ENCODE results near the gene STAB2.

The STAB2 gene

GRCh38 chr12:103600967-103601728, 14.1 kb downstream of the STAB2 start:
- Histone ChIP-seq H3K9ac (ENCODE audit: low read depth, low read length) (no peak overlapping the region), H3K9me3 (ENCODE audit: control insufficient read depth, insufficient read depth, low read length) (no peaks in the 10 kb centered on the region), H3K4me1 (ENCODE audit: insufficient read depth, low read length) (no peaks in the 10 kb centered on the region), H3K36me3 (ENCODE audit: insufficient read depth, low read length) (no peaks in the 10 kb centered on the region)

- H3K9ac ChIP-seq (ENCODE audit: low read depth, low read length): no peak overlapping the region
- no peaks in the 10 kb centered on the region for H3K4me1 ChIP-seq (ENCODE audit: insufficient read depth, low read length)
- no peaks in the 10 kb centered on the region for H3K9me3 ChIP-seq (ENCODE audit: control insufficient read depth, insufficient read depth, low read length)
- no peaks in the 10 kb centered on the region for H3K36me3 ChIP-seq (ENCODE audit: insufficient read depth, low read length)
Measured at GRCh38 chr12:103620395-103620794, 33.3 kb downstream of the STAB2 start.

- Histone ChIP-seq H3K9me3 (ENCODE audit: control insufficient read depth, insufficient read depth, low read length) (no peaks in the 10 kb centered on the region), H3K4me1 (ENCODE audit: insufficient read depth, low read length) (no peaks in the 10 kb centered on the region), H3K36me3 (ENCODE audit: insufficient read depth, low read length) (no peaks in the 10 kb centered on the region), H3K9ac (ENCODE audit: low read depth, low read length) (no peak overlapping the region)
Measured at GRCh38 chr12:103623716-103624115, 36.6 kb downstream of the STAB2 start.

- no peaks in the 10 kb centered on the region for H3K36me3 ChIP-seq (ENCODE audit: insufficient read depth, low read length)
- H3K9ac ChIP-seq (ENCODE audit: low read depth, low read length): no peak overlapping the region
- no peaks in the 10 kb centered on the region for H3K4me1 ChIP-seq (ENCODE audit: insufficient read depth, low read length)
- no peaks in the 10 kb centered on the region for H3K9me3 ChIP-seq (ENCODE audit: control insufficient read depth, insufficient read depth, low read length)
Measured at GRCh38 chr12:103626498-103626897, 39.4 kb downstream of the STAB2 start.

GRCh38 chr12:103627189-103627855, 40.2 kb downstream of the STAB2 start:
- no peaks in the 10 kb centered on the region for H3K9me3 ChIP-seq (ENCODE audit: control insufficient read depth, insufficient read depth, low read length)
- H3K9ac ChIP-seq (ENCODE audit: low read depth, low read length): no peak overlapping the region
- no peaks in the 10 kb centered on the region for H3K36me3 ChIP-seq (ENCODE audit: insufficient read depth, low read length)
- no peaks in the 10 kb centered on the region for H3K4me1 ChIP-seq (ENCODE audit: insufficient read depth, low read length)

- Histone ChIP-seq H3K36me3 (ENCODE audit: insufficient read depth, low read length) (no peaks in the 10 kb centered on the region), H3K4me1 (ENCODE audit: insufficient read depth, low read length) (no peaks in the 10 kb centered on the region), H3K9ac (ENCODE audit: low read depth, low read length) (no peak overlapping the region), H3K9me3 (ENCODE audit: control insufficient read depth, insufficient read depth, low read length) (no peaks in the 10 kb centered on the region)
Measured at GRCh38 chr12:103632554-103633216, 45.6 kb downstream of the STAB2 start.

- Histone ChIP-seq H3K9me3 (ENCODE audit: control insufficient read depth, insufficient read depth, low read length) (0 out of 2 replicates have a peak, but pooled peaks cover under 1% of the 10 kb centered on the region), H3K36me3 (ENCODE audit: insufficient read depth, low read length) (no peaks in the 10 kb centered on the region), H3K9ac (ENCODE audit: low read depth, low read length) (no peak overlapping the region), H3K4me1 (ENCODE audit: insufficient read depth, low read length) (no peaks in the 10 kb centered on the region)
Measured at GRCh38 chr12:103634732-103635131, 47.7 kb downstream of the STAB2 start.

- H3K36me3 ChIP-seq (ENCODE audit: insufficient read depth, low read length): no peaks in the 10 kb centered on the region
- H3K9me3 ChIP-seq (ENCODE audit: control insufficient read depth, insufficient read depth, low read length): 0 out of 2 replicates have a peak, but pooled peaks cover 6% of the 10 kb centered on the region
- H3K9ac ChIP-seq (ENCODE audit: low read depth, low read length): no peak overlapping the region
- H3K4me1 ChIP-seq (ENCODE audit: insufficient read depth, low read length): no peaks in the 10 kb centered on the region
Measured at GRCh38 chr12:103635419-103635818, 48.3 kb downstream of the STAB2 start.

GRCh38 chr12:103637021-103637420, 49.9 kb downstream of the STAB2 start:
- H3K9me3 ChIP-seq (ENCODE audit: control insufficient read depth, insufficient read depth, low read length): 0 out of 2 replicates have a peak, but pooled peaks cover 6% of the 10 kb centered on the region
- no peak overlapping the region for H3K9ac ChIP-seq (ENCODE audit: low read depth, low read length)
- H3K4me1 ChIP-seq (ENCODE audit: insufficient read depth, low read length): no peaks in the 10 kb centered on the region
- no peaks in the 10 kb centered on the region for H3K36me3 ChIP-seq (ENCODE audit: insufficient read depth, low read length)

- Histone ChIP-seq H3K9ac (ENCODE audit: low read depth, low read length) (no peak overlapping the region), H3K4me1 (ENCODE audit: insufficient read depth, low read length) (no peaks in the 10 kb centered on the region), H3K9me3 (ENCODE audit: control insufficient read depth, insufficient read depth, low read length) (0 out of 2 replicates have a peak, but pooled peaks cover 6% of the 10 kb centered on the region), H3K36me3 (ENCODE audit: insufficient read depth, low read length) (no peaks in the 10 kb centered on the region)
Measured at GRCh38 chr12:103637429-103637828, 50.4 kb downstream of the STAB2 start.

- Histone ChIP-seq H3K9ac (ENCODE audit: low read depth, low read length) (no peak overlapping the region), H3K36me3 (ENCODE audit: insufficient read depth, low read length) (no peaks in the 10 kb centered on the region), H3K4me1 (ENCODE audit: insufficient read depth, low read length) (no peaks in the 10 kb centered on the region), H3K9me3 (ENCODE audit: control insufficient read depth, insufficient read depth, low read length) (0 out of 2 replicates have a peak, but pooled peaks cover 6% of the 10 kb centered on the region)
Measured at GRCh38 chr12:103639983-103640382, 52.9 kb downstream of the STAB2 start.

GRCh38 chr12:103640410-103640809, 53.3 kb downstream of the STAB2 start:
- Histone ChIP-seq H3K9ac (ENCODE audit: low read depth, low read length) (no peak overlapping the region), H3K36me3 (ENCODE audit: insufficient read depth, low read length) (no peaks in the 10 kb centered on the region), H3K4me1 (ENCODE audit: insufficient read depth, low read length) (no peaks in the 10 kb centered on the region), H3K9me3 (ENCODE audit: control insufficient read depth, insufficient read depth, low read length) (0 out of 2 replicates have a peak, but pooled peaks cover 6% of the 10 kb centered on the region)

- Histone ChIP-seq H3K9ac (ENCODE audit: low read depth, low read length) (no peak overlapping the region), H3K4me1 (ENCODE audit: insufficient read depth, low read length) (no peaks in the 10 kb centered on the region), H3K36me3 (ENCODE audit: insufficient read depth, low read length) (no peaks in the 10 kb centered on the region), H3K9me3 (ENCODE audit: control insufficient read depth, insufficient read depth, low read length) (0 out of 2 replicates have a peak, but pooled peaks cover 6% of the 10 kb centered on the region)
Measured at GRCh38 chr12:103640831-103641230, 53.8 kb downstream of the STAB2 start.

GRCh38 chr12:103642240-103642864, 55.3 kb downstream of the STAB2 start:
- Histone ChIP-seq H3K9me3 (ENCODE audit: control insufficient read depth, insufficient read depth, low read length) (0 out of 2 replicates have a peak, but pooled peaks cover 6% of the 10 kb centered on the region), H3K4me1 (ENCODE audit: insufficient read depth, low read length) (no peaks in the 10 kb centered on the region), H3K36me3 (ENCODE audit: insufficient read depth, low read length) (no peaks in the 10 kb centered on the region), H3K9ac (ENCODE audit: low read depth, low read length) (no peak overlapping the region)
